ENCODE data around the gene SKAP2.

DNA sequence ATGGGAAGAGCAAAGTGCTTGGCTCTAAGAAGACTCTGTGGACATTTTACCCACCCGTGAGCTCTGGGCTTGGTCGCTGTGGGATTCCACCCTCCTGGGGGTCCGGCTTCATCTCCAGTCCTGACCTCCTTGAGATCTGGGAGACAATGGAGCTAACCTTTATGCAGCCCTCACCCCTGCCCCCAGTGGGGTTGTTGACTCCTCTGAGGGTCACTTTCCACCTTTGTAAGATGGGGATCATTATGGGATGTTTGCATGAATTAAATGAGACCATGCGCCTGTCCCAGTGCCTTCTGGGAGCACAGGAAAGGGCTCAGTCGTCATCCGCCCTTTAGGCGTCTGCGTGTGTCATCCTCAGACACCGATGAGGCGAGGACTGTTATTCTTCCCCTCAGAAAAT is 237.2 kb downstream of the SKAP2 start:
- TF ChIP-seq POLR2A (IDR thresholded peaks at IDR 0.05; ENCODE audit: low read depth, low read length) = no peak
- TF ChIP-seq, protein P1, sequence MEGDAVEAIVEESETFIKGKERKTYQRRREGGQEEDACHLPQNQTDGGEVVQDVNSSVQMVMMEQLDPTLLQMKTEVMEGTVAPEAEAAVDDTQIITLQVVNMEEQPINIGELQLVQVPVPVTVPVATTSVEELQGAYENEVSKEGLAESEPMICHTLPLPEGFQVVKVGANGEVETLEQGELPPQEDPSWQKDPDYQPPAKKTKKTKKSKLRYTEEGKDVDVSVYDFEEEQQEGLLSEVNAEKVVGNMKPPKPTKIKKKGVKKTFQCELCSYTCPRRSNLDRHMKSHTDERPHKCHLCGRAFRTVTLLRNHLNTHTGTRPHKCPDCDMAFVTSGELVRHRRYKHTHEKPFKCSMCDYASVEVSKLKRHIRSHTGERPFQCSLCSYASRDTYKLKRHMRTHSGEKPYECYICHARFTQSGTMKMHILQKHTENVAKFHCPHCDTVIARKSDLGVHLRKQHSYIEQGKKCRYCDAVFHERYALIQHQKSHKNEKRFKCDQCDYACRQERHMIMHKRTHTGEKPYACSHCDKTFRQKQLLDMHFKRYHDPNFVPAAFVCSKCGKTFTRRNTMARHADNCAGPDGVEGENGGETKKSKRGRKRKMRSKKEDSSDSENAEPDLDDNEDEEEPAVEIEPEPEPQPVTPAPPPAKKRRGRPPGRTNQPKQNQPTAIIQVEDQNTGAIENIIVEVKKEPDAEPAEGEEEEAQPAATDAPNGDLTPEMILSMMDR (conservative IDR thresholded peaks at IDR 0.05; ENCODE audit: low read depth, low read length) = no peak
- TF ChIP-seq MXI1 (IDR thresholded peaks at IDR 0.05; ENCODE audit: borderline replicate concordance, low read depth, low read length) = no peak
- no peak for TF ChIP-seq MAZ (IDR thresholded peaks at IDR 0.05; ENCODE audit: borderline replicate concordance, low read depth, low read length)
- no peak for TF ChIP-seq RAD21 (IDR thresholded peaks at IDR 0.05; ENCODE audit: low read length)
- TF ChIP-seq CEBPB (IDR thresholded peaks at IDR 0.05; ENCODE audit: low read depth, low read length) = no peak
